Smooth muscle cell (in vitro differentiated cells): Measurements from ENCODE around the gene NALCN. TPM values are rescaled to one million over a fixed set of nuclear protein-coding genes. Genes with fewer than 3 reads are reported as not detected.
A peak's percentile ranks its signal among the peaks of the same experiment; 100 is the strongest.

Experiments
- DNase-seq: peaks from one replicate; lab custom pipeline; 2025; ENCODE audit not compliant: unreplicated experiment; lab: John Stamatoyannopoulos, UW
- H2AFZ ChIP-seq: fragments of 200-600 bp; sonication (generic); 2 replicates; pipeline ENCODE4 v1.6.0; 2016; ENCODE audit warnings: antibody characterized with exemption, low read depth, mild to moderate bottlenecking
- H3F3A ChIP-seq: fragments of 200-600 bp; sonication (generic); 2 replicates; pipeline ENCODE4 v1.6.0; 2017; ENCODE audit warnings: antibody characterized with exemption, low read depth
- H3K27ac ChIP-seq: fragments of 200-600 bp; sonication (generic); 2 replicates; pipeline ENCODE4 v1.5.1; 2016; ENCODE audit warnings: low read depth, mild to moderate bottlenecking
- H3K27me3 ChIP-seq: fragments of 200-600 bp; sonication (generic); 2 replicates; pipeline ENCODE4 v1.6.1; 2016; ENCODE audit warnings: low read depth, mild to moderate bottlenecking
- H3K36me3 ChIP-seq: fragments of 200-600 bp; sonication (generic); 2 replicates; pipeline ENCODE4 v1.5.1; 2016; ENCODE audit warnings: low read depth
- H3K4me1 ChIP-seq: fragments of 200-600 bp; sonication (generic); 2 replicates; pipeline ENCODE4 v1.5.1; 2016; ENCODE audit warnings: low read depth
- H3K4me2 ChIP-seq: fragments of 200-600 bp; sonication (generic); 2 replicates; pipeline ENCODE4 v1.6.0; 2016; ENCODE audit warnings: mild to moderate bottlenecking
- H3K4me3 ChIP-seq: fragments of 200-600 bp; sonication (generic); 2 replicates; pipeline ENCODE4 v1.5.1; 2016; ENCODE audit warnings: mild to moderate bottlenecking
- H3K79me2 ChIP-seq: fragments of 200-600 bp; sonication (generic); 2 replicates; pipeline ENCODE4 v1.6.0; 2016; ENCODE audit warnings: low read depth, mild to moderate bottlenecking
- H3K9ac ChIP-seq: fragments of 200-600 bp; sonication (generic); 2 replicates; pipeline ENCODE4 v1.6.0; 2016; ENCODE audit warnings: low read depth
- H3K9me3 ChIP-seq: fragments of 200-600 bp; sonication (generic); replicated peaks from 2 replicates; pipeline ENCODE4 v1.5.1; 2016; ENCODE audit warnings: low read depth
- H4K20me1 ChIP-seq: fragments of 200-600 bp; sonication (generic); 2 replicates; pipeline ENCODE4 v1.6.0; 2016; ENCODE audit warnings: low read depth
- CTCF ChIP-seq: fragments of 200-600 bp; sonication (generic); IDR thresholded peaks from 2 replicates; pipeline ENCODE4 v1.5.1; 2017; ENCODE audit warnings: borderline replicate concordance, mild to moderate bottlenecking, antibody characterized with exemption; ENCODE audit not compliant: insufficient read depth, poor library complexity, severe bottlenecking
- whole genome bisulfite sequencing: methylation state at CpG from one replicate; pipeline ENCODE4 v1.1.7; 2016; ENCODE audit warnings: low lambda C conversion rate; 5-methylcytosine and 5-hydroxymethylcytosine counted together
- polyA plus RNA-seq: library from polyadenylated mRNA; unstranded; fragments of >200 nt; fragmentation: Nextera tagmentation; extraction: Ambion mirVana; gene quantifications from 2 replicates; pipeline ENCODE4 v1.2.1, GENCODE V29; 2016
- total RNA-seq: library from RNA; depleted of rRNA; stranded (reverse); fragments of >200 nt; gene quantifications from 2 replicates; pipeline ENCODE4 v1.2.3, GENCODE V29; 2014

The NALCN gene
- total and polyA plus RNA-seq, 2 experiments from 2014 or later: 4.1 to 6.0 TPM

DNA sequence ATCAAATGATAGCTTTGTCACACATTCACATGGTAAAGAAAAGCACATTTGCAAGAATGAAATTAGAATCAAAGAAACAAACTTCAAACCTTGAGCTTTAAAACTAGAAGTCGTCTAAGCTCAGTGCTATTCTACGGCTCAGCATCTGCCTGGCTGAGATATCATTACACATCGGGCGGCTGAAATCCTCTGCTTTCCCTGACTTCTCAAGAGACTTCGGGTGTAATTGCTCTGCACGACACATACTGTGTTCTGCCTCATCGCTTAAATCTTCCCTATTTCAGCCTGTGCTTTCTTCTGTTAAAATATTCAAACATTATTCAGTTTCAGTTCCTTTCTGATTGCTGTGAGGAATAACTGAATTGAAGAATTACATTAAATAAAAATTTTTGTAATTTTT lies 265.3 kb downstream of the NALCN start:
- Histone ChIP-seq H3K27ac (peak overlapping the region; percentile 36), H3K36me3 (no peaks in the 10 kb centered on the region), H2AFZ (peak overlapping the region; percentile 82), H3K4me2 (peak overlapping the region; percentile 73), H3K27me3 (no peaks in the 10 kb centered on the region), H3K4me1 (peaks cover 9% of the 10 kb centered on the region), H3K9ac (peak overlapping the region; percentile 27), H4K20me1 (no peaks in the 10 kb centered on the region), H3K4me3 (no peak overlapping the region), H3K79me2 (no peaks in the 10 kb centered on the region), H3K9me3 (no peaks in the 10 kb centered on the region), H3F3A (no peaks in the 10 kb centered on the region)
- no peak for DNase-seq
- 21% methylated on average over 7 of the region's 7 CpGs for WGBS
- TF ChIP-seq CTCF: no peak

GRCh38 chr13:101149735-101150384 lies 266.4 kb downstream of the NALCN start:
- TF ChIP-seq CTCF: no peak
- 29% methylated on average over 9 of the region's 9 CpGs for WGBS
- no peak overlapping the region for H2AFZ ChIP-seq
- H3K27me3 ChIP-seq: no peaks in the 10 kb centered on the region
- no peaks in the 10 kb centered on the region for H3K9me3 ChIP-seq
- H3F3A ChIP-seq: no peaks in the 10 kb centered on the region
- H3K9ac ChIP-seq: no peak overlapping the region
- H3K36me3 ChIP-seq: no peaks in the 10 kb centered on the region
- H3K4me1 ChIP-seq: peaks cover 9% of the 10 kb centered on the region
- no peaks in the 10 kb centered on the region for H3K79me2 ChIP-seq
- no peak for DNase-seq
- no peak overlapping the region for H3K27ac ChIP-seq
- no peaks in the 10 kb centered on the region for H4K20me1 ChIP-seq
- H3K4me2 ChIP-seq: peak overlapping the region; percentile 73
- H3K4me3 ChIP-seq: no peak overlapping the region

DNA sequence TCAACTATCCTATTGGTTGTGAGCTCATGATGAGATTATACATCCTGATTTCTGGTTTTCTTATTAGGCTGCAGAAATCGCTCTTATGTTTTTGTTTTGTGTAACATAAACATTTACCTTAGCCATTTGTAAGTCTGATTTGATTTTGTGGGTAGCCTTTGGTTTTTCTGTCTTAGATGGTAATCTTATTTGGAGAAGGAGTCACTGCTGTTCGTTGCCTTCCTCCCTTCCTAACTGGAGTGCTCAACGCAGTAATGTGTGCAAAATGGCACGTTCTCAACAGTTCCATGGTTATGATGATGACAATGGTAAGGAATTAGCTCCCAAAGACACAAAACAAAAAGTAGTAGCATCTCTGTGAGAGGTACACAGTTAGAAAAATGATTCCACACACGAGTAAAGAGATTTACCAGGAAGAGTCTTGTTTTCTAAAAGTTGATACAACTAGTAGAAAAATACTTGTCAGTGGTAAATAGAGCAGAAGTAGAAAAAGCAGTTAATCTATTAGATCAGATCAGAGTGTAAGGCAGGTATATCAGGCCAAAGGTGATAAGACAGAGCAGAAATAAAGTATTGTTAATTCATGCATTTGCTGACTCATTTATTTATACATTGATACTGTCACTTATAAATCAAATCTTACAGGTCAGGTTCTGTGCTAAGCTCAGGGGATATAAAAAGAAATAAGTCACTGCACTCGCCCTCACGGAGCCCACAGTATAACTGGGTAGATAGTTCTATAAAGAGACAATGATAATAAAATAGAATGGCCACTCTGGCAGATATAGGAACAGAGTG lies 270.0 kb downstream of the NALCN start:
- Histone ChIP-seq H3K79me2 (no peaks in the 10 kb centered on the region), H3K9ac (no peak overlapping the region), H3K27ac (no peak overlapping the region), H3K27me3 (no peaks in the 10 kb centered on the region), H3K9me3 (no peaks in the 10 kb centered on the region), H3K36me3 (no peaks in the 10 kb centered on the region), H4K20me1 (no peaks in the 10 kb centered on the region), H3K4me1 (peaks cover 6% of the 10 kb centered on the region), H2AFZ (no peak overlapping the region), H3F3A (no peaks in the 10 kb centered on the region), H3K4me3 (no peak overlapping the region), H3K4me2 (no peak overlapping the region)
- WGBS: 83% methylated on average over 7 of the region's 7 CpGs
- no peak for TF ChIP-seq CTCF
- DNase-seq: no peak
